Uterus (tissue), 4 donors: ENCODE data around the gene ZMAT5. TPM values are rescaled to one million over a fixed set of nuclear protein-coding genes. Genes with fewer than 3 reads are reported as not detected.
A peak's percentile ranks its signal among the peaks of the same experiment; 100 is the strongest.

Experiments
- DNase-seq, 2 donors: peaks; one replicate each; pipeline ENCODE4 v3.0.0-alpha.2; 2019 to 2020
- H3K27ac ChIP-seq, 2 donors: fragments of 200-600 bp; sonication (generic); 1 replicate in 1 of 2; 2 replicates in 1 of 2; pipeline ENCODE4 v1.5.1; 2016 to 2018
- H3K27me3 ChIP-seq, 2 donors: fragments of 200-600 bp; sonication (generic); one replicate each; pipeline ENCODE4 v1.5.1; 2018 to 2019; ENCODE audit warnings: control low read depth in 1 of 2
- H3K36me3 ChIP-seq, 2 donors: fragments of 200-600 bp; sonication (generic); one replicate each; pipeline ENCODE4 v1.5.1; 2019; ENCODE audit warnings: control low read depth in 1 of 2
- H3K4me1 ChIP-seq, 2 donors: fragments of 200-600 bp; sonication (generic); one replicate each; pipeline ENCODE4 v1.5.1; 2018 to 2019; ENCODE audit warnings: control low read depth in 1 of 2
- H3K4me3 ChIP-seq, 2 donors: fragments of 200-600 bp; sonication (generic); 1 replicate in 1 of 2; 2 replicates in 1 of 2; pipeline ENCODE4 v1.5.1; 2018 to 2019; ENCODE audit warnings: mild to moderate bottlenecking in 1 of 2
- H3K9me3 ChIP-seq, 2 donors: fragments of 200-600 bp; sonication (generic); one replicate each; pipeline ENCODE4 v1.5.1; 2019; ENCODE audit warnings: control low read depth in 1 of 2
- POLR2A ChIP-seq, 2 donors: fragments of 450-650 bp; IDR thresholded peaks; one replicate each; pipeline ENCODE4 v1.6.1; 2016; ENCODE audit warnings: antibody characterized with exemption in 2 of 2, mild to moderate bottlenecking in 1 of 2, moderate library complexity in 1 of 2
- intact Hi-C: fragments of 100-400 bp; cut with DNase I; formaldehyde crosslinking; loops from one replicate; pipeline ENCODE4 v1.15.1; 2023; ENCODE audit warnings: low total_unique reads
- small RNA-seq: library from RNA; depleted of rRNA; stranded (forward); fragments of <200 nt; gene quantifications from one replicate; pipeline ENCODE3, GENCODE V24; 2016
- total RNA-seq, 4 donors: library from RNA; depleted of rRNA in 3 of 4; stranded (reverse); fragments of >200 nt in 3 of 4; gene quantifications; one replicate each; pipeline versions ENCODE4 v1.1.0 to v1.2.4, GENCODE V29; 2014 to 2023
- TF ChIP-seq, protein P1 (sequence below), 4 experiments: fragments of 200-600 bp in 2 of 4; fragments of 450-650 bp in 2 of 4; sonication (generic) in 2 of 4; IDR thresholded peaks; one replicate each; pipeline ENCODE4 v1.5.1; 2016 to 2019; ENCODE audit warnings: antibody characterized with exemption in 4 of 4, mild to moderate bottlenecking in 2 of 4, moderate library complexity in 1 of 4
- donor health status: DM: yes; HTN: yes; CAD: no.

Gene ZMAT5
- total RNA-seq, 4 donors from 2014 or later = 12.0 to 47.4 (median 23.4) TPM

- no peak for TF ChIP-seq POLR2A (IDR thresholded peaks at IDR 0.05)
- TF ChIP-seq, protein P1, sequence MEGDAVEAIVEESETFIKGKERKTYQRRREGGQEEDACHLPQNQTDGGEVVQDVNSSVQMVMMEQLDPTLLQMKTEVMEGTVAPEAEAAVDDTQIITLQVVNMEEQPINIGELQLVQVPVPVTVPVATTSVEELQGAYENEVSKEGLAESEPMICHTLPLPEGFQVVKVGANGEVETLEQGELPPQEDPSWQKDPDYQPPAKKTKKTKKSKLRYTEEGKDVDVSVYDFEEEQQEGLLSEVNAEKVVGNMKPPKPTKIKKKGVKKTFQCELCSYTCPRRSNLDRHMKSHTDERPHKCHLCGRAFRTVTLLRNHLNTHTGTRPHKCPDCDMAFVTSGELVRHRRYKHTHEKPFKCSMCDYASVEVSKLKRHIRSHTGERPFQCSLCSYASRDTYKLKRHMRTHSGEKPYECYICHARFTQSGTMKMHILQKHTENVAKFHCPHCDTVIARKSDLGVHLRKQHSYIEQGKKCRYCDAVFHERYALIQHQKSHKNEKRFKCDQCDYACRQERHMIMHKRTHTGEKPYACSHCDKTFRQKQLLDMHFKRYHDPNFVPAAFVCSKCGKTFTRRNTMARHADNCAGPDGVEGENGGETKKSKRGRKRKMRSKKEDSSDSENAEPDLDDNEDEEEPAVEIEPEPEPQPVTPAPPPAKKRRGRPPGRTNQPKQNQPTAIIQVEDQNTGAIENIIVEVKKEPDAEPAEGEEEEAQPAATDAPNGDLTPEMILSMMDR (IDR thresholded peaks at IDR 0.05) = no peak
- intact Hi-C loops = loop anchor here (10.0 kb wide), 1 partner anchor 394 kb away; the partner anchor contains the start of gene HORMAD2
- H3K27me3 ChIP-seq = no peaks in the 10 kb centered on the region
- H3K4me1 ChIP-seq = no peaks in the 10 kb centered on the region
- no peaks in the 10 kb centered on the region for H3K9me3 ChIP-seq
- H3K4me3 ChIP-seq = no peak overlapping the region
- DNase-seq = no peak
- H3K27ac ChIP-seq = no peak overlapping the region
- H3K36me3 ChIP-seq = no peaks in the 10 kb centered on the region
Observed at GRCh38 chr22:29690476-29690875, 76.3 kb downstream of the ZMAT5 start.

DNA sequence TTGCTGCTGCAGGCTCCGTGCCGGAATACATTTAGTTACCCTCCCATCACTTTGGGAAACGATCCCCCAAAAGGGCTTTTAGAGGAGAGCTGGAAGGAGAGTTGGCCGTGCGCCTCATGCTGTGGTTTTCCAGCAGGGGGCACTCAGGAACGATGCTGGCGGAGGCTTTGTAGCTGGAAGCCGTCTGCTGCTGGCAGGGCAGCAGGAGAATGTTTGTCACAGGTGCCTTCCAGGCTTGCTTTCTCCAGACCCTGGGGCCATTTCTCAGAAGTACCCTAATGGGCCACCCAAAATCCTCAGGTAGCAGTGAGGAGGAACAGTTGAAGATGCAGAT lies 77.0 kb downstream of the ZMAT5 start:
- intact Hi-C loops = loop anchor here (10.0 kb wide), 1 partner anchor 395 kb away; the partner anchor contains the start of gene HORMAD2
- Histone ChIP-seq H3K36me3 (no peaks in the 10 kb centered on the region), H3K4me1 (no peaks in the 10 kb centered on the region), H3K4me3 (no peak overlapping the region), H3K27me3 (no peaks in the 10 kb centered on the region), H3K27ac (no peak overlapping the region), H3K9me3 (no peaks in the 10 kb centered on the region)
- DNase-seq = peak; percentile 29 to 53
- TF ChIP-seq, protein P1 (IDR thresholded peaks at IDR 0.05) = peak; percentile 27 to 51 (median 40)
- no peak for TF ChIP-seq POLR2A (IDR thresholded peaks at IDR 0.05)

GRCh38 chr22:29689206-29689879 lies 77.5 kb downstream of the ZMAT5 start:
- H3K36me3 ChIP-seq = no peaks in the 10 kb centered on the region
- H3K4me1 ChIP-seq = no peaks in the 10 kb centered on the region
- H3K9me3 ChIP-seq = no peaks in the 10 kb centered on the region
- H3K27me3 ChIP-seq = no peaks in the 10 kb centered on the region
- no peak overlapping the region for H3K27ac ChIP-seq
- no peak overlapping the region for H3K4me3 ChIP-seq
- TF ChIP-seq, protein P1 (IDR thresholded peaks at IDR 0.05) = no peak
- TF ChIP-seq POLR2A (IDR thresholded peaks at IDR 0.05) = no peak
- intact Hi-C loops = no loop called here
- no peak for DNase-seq

DNA sequence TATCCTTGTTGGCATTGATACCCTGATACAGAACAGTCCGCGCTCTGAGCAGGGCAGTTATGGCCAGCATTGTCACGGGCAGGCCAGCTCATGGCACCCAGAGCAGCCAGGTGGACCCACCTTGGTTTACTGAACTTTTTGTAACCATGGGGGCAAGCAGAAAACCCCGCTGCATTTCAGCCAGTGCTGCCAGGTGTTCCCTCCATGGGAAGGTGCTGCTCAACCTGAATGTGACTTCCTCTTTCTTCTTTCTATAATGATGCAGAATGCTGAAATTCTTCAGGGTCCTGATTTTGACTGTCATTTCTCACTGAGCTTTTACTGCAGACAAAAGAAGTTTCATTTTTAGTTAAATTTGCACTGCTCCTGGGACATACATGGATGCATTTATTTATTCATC lies 82.6 kb downstream of the ZMAT5 start:
- TF ChIP-seq POLR2A (IDR thresholded peaks at IDR 0.05) = no peak
- TF ChIP-seq, protein P1 (IDR thresholded peaks at IDR 0.05) = no peak
- no peaks in the 10 kb centered on the region for H3K36me3 ChIP-seq
- no peaks in the 10 kb centered on the region for H3K4me1 ChIP-seq
- H3K9me3 ChIP-seq = no peaks in the 10 kb centered on the region
- no peak overlapping the region for H3K4me3 ChIP-seq
- no peaks in the 10 kb centered on the region for H3K27me3 ChIP-seq
- H3K27ac ChIP-seq = no peak overlapping the region
- no peak for DNase-seq
- intact Hi-C loops = no loop called here

- no peaks in the 10 kb centered on the region for H3K27me3 ChIP-seq
- no peak for DNase-seq
- no peak overlapping the region for H3K27ac ChIP-seq
- H3K4me3 ChIP-seq = no peak overlapping the region
- H3K4me1 ChIP-seq = no peaks in the 10 kb centered on the region
- H3K9me3 ChIP-seq = no peaks in the 10 kb centered on the region
- intact Hi-C loops = no loop called here
- no peaks in the 10 kb centered on the region for H3K36me3 ChIP-seq
- TF ChIP-seq, protein P1 (IDR thresholded peaks at IDR 0.05) = no peak
- TF ChIP-seq POLR2A (IDR thresholded peaks at IDR 0.05) = no peak
Observed at GRCh38 chr22:29683536-29683935, 83.3 kb downstream of the ZMAT5 start.

Small RNA genes within 50 kb of the gene (small RNA-seq; reads per million reads assigned to genes)
- not detected for gene AC004882.2
- gene RF00019 = not detected

Other genes with a start within 250 kb of the ZMAT5 start
- 10 to 100 TPM in 3 of 4 donors, 1 to 10 TPM in 1; 8.5 to 59.1 (median 48.7) TPM for gene THOC5, start 213.2 kb downstream of the ZMAT5 start, total RNA-seq
- gene NIPSNAP1, start 185.9 kb downstream of the ZMAT5 start, total RNA-seq = 10 to 100 TPM in 2 of 4 donors, 1 to 10 TPM in 2; 1.2 to 36.2 (median 15.5) TPM
- 10 to 100 TPM; 17.7 to 52.9 (median 33.8) TPM for gene NF2, start 163.4 kb downstream of the ZMAT5 start, total RNA-seq
- gene CABP7, start 47.0 kb downstream of the ZMAT5 start, total RNA-seq = under 1 TPM in 1 of 4 donors, not detected in 3; 0.14 TPM
- gene UQCR10, start 362 bp upstream of the ZMAT5 start, total RNA-seq = 10 to 100 TPM in 3 of 4 donors, 1 to 10 TPM in 1; 6.2 to 49.7 (median 41.7) TPM
- 10 to 100 TPM; 14.9 to 47.1 (median 24.3) TPM for gene ASCC2, start 71.3 kb upstream of the ZMAT5 start, total RNA-seq
- 10 to 100 TPM; 17.2 to 77.8 (median 62.5) TPM for gene MTMR3, start 116.2 kb upstream of the ZMAT5 start, total RNA-seq